T-helper 9 cell (primary cell): ENCODE measurements around the gene EIF4B.

Experiments
- DNase-seq: peaks from one replicate; pipeline ENCODE4 v3.0.0-alpha.2; 2020

The EIF4B gene

DNA sequence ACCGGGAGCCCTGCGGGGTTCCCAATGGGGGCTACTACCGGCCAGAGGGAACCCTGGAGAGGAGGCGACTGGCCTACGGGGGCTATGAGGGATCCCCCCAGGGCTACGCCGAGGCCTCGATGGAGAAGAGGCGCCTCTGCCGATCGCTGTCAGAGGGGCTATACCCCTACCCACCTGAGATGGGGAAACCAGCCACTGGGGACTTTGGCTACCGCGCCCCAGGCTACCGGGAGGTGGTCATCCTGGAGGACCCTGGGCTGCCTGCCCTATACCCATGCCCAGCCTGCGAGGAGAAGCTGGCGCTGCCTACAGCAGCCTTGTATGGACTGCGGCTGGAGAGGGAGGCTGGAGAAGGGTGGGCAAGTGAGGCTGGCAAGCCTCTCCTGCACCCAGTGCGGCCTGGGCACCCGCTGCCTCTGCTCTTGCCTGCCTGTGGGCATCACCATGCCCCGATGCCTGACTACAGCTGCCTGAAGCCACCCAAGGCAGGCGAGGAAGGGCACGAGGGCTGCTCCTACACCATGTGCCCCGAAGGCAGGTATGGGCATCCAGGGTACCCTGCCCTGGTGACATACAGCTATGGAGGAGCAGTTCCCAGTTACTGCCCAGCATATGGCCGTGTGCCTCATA, 53.3 kb downstream of the EIF4B start:
- no peak for DNase-seq

DNA sequence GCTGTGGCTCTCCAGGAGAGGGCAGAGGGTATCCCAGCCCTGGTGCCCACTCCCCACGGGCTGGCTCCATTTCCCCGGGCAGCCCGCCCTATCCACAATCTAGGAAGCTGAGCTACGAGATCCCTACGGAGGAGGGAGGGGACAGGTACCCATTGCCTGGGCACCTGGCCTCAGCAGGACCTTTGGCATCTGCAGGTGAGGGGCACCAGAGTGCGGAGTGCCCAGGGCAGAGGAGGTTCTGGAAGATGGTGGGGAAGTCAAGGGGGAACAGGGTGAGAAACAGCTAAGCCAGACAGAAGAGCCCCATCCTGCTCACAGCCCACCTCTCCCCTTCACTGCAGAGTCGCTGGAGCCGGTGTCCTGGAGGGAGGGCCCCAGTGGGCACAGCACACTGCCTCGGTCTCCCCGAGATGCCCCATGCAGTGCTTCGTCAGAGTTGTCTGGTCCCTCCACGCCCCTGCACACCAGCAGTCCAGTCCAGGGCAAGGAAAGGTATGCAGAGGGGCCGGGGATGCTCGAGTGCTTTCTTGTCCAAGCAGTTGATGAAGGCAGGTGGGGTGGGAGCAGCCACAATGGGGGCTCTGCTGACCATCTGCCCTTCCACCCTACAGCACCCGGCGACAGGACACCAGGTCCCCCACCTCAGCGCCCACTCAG, 53.9 kb downstream of the EIF4B start:
- no peak for DNase-seq

DNA sequence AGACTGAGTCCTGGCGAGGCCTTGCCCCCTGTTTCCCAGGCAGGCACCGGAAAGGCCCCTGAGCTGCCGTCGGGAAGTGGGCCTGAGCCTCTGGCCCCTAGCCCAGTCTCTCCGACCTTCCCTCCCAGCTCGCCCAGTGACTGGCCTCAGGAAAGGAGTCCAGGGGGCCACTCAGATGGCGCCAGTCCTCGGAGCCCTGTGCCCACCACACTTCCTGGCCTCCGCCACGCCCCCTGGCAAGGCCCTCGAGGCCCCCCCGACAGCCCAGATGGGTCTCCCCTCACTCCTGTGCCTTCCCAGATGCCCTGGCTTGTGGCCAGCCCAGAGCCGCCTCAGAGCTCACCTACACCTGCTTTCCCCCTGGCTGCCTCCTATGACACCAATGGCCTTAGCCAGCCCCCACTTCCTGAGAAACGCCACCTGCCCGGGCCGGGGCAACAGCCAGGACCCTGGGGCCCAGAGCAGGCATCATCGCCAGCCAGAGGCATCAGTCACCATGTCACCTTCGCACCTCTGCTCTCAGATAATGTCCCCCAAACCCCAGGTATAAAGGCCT, 54.5 kb downstream of the EIF4B start:
- DNase-seq = no peak

DNA sequence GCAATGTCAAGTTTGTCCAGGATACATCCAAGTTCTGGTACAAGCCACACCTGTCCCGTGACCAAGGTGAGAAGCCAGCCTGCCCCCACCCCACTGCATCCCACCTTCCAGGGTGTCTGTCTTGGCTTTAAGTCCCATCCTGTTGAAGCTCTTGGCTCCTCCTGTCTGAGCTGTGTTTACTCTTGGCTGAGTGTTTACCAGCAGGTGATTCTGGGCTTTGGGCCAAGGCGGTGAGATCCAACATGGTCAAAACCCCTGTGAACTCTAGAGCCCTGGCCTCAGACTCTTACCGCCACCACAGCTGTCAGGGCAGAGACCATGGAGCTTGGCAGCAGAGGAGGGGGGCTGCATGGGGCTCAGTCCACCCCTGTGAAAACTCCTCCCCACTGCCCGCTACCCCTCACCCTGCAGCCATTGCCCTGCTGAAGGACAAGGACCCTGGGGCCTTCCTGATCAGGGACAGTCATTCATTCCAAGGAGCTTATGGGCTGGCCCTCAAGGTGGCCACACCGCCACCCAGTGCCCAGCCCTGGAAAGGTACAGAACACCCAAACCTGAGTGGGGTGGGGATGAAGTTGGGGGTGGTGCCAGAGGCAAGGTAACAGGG, 55.3 kb downstream of the EIF4B start:
- DNase-seq = no peak

DNA sequence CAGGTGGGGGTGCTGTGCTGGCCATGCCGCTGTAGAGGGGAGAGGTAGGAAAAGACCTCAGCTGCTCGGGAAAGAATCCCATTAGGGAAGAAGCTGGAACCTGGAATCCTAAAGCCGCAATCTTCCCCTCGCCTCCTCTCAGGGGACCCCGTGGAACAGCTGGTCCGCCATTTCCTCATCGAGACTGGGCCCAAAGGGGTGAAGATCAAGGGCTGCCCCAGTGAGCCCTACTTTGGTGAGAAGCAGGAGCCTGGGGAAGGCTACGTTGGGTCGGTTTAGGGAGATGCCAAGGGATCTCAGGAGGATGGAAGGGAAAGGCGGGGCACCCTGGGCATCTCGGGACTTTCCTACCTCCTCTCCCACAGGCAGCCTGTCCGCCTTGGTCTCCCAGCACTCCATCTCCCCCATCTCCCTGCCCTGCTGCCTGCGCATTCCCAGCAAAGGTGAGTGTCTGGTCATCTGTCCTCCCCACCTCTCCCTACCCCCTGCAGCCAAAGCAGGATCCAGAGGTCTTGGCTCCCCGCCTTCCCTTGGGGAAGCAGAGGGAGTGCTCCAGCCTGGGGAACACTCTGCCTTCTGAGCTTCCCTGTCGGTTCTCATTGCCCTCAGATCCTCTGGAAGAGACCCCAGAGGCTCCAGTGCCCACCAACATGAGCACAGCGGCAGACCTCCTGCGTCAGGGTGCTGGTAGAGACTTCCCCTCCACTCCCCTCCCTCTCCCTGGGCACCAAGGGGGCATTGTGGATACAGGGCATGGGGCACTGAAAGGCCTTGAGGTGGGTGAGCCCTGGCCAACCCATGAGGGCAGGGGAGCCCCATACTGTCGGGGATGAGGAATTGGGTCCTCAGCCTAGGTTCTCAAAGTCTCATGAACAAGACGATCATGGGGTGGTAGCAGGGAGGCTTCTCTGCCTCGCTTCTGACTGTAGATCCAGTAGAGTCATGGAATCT, 56.0 kb downstream of the EIF4B start:
- DNase-seq = no peak

DNA sequence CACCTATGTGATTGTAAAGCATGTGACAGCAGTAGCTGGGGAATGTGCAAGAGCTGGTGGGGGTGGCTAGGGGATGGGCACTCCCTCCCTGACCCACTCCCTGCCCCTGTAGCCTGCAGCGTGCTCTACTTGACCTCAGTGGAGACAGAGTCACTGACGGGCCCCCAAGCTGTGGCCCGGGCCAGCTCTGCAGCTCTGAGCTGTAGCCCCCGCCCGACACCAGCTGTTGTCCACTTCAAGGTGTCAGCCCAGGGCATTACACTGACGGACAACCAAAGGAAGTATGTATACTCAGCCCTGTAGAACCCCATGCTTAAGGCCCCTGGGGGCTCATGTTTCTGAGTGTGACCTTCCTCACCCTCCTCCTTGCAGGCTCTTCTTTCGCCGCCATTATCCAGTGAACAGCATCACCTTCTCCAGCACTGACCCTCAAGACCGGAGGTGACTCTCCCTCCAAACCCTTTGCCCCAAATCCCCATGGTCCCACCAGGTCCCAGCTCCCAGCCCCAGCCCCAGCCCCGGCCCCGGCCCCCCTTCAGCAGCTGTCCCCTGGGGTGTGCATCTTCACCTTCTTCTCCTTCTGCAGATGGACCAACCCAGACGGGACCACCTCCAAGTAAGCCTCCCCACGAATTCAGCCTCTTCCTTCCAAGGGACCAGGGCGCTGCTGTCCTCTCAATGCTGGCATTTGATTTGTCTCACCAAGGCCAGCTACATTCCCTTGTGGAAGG, 56.9 kb downstream of the EIF4B start:
- DNase-seq = no peak

DNA sequence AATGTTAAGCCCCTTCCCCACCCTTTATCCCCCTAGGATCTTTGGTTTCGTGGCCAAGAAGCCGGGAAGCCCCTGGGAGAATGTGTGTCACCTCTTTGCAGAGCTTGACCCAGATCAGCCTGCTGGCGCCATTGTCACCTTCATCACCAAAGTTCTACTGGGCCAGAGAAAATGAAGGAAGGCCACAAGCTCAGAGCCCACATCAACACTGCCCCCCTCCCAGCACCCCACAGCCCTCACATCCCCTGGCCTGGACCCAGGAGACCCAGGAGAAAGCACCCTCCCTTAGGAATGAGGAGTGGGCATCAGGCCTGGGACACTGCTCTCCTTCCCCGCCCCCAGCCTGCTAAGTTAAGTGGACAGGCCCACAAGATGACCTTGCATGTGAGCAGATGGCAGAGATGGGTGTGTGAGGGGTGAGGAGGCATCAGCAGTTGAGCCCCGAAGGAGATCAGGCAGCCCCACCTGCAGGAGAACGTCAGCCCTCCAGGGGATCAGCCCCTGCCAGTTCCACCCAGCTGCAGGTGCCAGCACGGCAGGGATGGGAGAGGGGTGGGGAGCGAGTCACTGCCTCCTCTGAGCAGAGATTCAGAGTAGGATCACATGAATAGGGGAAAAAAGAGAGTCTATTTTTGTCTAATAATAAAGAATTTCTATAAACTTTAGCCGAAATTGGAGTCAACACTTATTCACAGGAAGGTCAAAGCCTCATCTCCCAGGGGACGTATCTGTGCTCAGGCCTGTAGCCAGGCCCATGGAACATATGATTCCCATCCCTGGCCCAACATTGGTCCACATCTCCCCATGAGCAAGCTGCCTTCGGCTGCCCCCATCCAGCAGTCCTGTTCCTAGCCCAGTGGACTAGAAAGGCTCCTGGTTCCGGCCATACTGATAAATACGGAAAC, 57.7 kb downstream of the EIF4B start:
- no peak for DNase-seq

DNA sequence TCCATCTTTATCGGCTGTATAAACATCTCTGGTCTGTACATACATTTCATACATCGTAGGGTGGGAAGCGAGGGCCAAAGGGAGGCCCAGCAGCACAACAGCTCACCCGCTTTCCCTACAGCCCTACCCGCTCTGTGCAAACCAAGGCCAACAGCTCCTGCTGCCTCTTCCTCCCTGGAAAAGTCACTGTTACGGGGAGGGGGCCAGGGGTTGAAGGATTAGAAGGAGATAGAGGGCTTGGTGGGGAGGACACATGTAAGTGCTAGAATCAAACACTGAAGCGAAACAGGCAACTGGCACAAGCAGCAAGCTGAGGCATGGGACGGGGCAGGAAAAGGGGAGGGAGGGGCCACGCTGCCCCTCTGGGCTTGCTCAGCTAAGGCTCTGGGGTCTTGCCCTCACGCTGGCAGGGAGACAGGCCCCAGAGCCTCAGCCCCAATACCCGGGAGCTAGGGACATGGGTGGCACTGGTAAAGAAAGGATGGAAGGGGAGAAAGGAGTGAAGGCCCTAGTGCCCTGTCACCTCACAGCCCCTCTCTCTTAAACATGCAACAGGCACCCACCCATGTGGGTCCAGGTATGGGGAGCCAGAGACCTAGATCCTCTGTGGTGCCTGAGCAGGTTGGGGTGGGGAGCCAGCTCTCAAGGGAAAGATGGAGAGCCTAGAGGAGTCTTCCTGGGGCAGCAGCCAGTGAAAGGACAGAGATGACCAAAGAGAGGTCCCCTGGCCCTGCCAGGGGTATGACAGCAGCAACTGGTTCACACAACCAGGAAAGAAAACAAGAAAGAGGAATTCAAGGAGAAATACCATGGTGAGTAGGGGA, 58.6 kb downstream of the EIF4B start:
- DNase-seq = no peak

DNA sequence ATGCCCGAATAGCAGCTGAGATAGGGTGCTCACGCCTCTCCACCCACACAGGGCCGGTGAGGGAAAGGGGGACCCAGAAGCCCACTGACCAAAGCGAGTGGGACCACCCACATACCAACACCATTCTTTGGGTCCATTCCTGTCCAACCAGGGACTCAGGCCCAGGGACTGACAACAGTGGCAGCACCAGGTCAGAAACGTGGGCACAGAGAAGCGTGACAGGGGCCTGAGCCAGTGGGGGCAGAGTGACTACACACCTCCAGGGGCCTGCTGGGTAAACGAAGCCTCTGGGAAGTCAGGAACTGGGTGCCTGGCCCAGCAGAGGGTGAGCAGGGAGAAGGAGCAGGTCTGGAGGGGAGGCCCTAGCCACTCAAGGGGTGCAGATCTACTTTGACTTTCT, 59.2 kb downstream of the EIF4B start:
- no peak for DNase-seq

DNA sequence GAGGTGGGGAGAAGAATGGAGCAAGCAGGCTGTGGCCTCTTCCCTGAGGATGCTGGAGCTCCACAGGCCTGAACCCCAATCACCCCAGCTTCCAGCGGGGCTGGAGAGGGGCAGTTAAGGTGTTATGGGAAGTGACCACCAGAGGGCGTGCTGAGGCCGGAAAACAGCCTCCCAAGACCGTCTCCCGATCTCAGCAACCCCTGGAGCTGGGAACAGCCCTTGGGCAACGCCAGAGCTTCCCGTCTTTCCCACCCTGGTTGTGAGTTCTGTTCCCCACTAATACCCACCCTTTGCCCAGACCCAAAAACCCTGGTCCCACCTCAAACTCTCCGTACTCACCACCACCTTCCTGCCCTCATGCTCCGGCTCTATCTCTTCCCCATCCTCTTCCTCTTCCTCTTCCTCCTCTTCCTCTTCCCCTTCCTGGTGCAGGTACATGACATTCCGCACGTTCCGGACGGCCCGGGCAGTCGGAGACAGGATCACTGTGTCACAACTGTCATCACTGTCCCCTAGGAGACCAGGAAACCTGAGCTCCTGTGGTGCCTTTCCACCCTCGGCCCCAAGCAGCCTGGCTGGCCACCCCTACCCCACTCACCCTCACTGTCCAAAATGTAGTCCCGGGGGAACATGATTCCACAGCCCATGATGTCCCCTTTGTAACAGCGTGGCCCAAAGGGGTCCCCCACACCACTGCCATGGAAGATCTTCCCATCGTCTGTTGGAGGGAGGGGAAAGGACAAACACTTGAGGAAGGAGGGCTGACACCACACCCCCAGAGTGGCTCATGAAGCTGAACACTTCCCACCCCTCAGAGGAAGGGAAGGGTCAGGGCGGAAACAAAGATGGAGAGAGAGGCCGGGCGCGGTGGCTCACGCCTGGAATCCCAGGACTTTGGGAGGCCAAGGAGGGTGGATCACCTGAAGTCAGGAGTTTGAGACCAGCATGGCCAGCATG, 60.0 kb downstream of the EIF4B start:
- peak; percentile 73 for DNase-seq

DNA sequence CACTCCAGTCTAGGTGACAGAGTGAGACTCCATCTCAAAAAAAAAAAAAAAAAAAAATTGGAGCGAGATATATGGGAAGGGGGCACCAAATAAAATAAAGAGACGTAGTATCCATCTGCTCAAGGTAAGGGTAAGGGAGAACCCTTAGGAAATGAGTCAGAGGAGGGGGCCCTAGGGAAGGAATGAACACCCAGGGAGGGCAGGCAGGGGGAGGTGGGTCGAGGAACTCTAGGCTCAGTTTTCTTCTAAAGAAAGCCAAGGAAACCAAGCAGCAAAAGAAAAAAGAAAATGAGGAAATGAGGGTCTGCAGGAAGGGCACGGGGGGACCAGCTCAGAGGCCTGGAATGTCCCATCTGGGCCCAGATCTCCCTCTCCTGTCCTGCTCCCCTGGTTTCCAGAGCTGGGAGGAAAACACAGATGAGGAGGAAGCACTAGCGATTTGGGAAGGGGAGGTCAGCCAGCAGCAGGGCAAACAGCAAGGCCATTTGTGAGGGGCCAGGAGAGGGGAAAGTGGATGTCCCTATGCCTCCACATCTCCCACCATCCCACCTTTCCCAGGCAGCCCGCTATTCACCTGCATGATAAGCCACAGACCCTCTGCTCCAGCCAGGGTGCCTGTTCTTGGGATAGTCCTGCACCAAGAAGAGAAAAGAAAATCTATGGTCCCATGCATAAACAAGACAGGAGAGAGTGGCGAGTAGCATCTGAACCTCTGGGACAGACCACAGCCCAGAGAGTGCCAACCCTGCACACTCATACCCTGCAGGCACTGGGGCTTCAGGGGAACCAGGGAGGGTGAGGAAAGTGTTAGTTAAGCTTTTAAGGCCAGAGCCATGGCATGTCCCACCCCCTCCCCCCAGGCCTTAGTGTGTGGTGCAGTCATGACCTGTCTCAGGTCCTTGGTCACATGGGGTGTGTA, 61.1 kb downstream of the EIF4B start:
- no peak for DNase-seq

DNA sequence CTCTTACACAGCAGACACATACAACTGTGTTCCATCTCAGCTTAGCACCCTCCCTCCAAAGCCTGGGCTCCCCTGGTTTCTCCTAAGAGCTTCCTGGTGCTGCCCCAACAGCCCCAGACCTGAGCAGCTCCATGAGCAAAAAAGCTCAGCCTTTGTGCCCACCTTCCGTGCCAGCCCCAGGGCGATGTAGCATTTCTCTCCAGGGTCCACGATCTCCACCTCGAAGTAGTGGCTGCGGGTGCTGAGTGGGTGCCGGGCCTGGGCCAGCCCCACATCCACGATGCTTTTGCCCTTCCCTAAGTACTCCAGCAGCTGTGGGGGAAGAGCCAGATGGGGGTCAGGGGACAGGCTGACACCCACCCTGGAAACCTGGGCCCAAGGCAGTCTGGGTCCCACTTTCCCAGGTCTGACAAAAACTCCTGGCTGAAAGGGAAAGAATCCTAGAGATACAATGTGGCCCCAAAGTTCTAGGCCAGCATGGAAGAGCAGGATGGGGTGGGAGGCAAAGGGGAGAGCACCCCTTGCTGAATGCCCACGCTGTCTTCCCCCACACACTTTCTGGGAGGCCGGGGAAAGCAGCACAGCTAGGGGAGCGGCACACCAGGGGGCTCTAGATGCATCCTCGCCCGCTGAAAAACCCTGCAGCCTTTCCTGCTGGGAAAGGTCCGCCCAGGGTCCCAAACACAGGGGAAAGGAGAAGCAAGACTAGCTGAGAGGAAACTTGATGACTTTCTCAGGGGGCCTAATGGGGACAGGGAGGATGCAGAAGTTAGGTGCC, 61.9 kb downstream of the EIF4B start:
- no peak for DNase-seq

DNA sequence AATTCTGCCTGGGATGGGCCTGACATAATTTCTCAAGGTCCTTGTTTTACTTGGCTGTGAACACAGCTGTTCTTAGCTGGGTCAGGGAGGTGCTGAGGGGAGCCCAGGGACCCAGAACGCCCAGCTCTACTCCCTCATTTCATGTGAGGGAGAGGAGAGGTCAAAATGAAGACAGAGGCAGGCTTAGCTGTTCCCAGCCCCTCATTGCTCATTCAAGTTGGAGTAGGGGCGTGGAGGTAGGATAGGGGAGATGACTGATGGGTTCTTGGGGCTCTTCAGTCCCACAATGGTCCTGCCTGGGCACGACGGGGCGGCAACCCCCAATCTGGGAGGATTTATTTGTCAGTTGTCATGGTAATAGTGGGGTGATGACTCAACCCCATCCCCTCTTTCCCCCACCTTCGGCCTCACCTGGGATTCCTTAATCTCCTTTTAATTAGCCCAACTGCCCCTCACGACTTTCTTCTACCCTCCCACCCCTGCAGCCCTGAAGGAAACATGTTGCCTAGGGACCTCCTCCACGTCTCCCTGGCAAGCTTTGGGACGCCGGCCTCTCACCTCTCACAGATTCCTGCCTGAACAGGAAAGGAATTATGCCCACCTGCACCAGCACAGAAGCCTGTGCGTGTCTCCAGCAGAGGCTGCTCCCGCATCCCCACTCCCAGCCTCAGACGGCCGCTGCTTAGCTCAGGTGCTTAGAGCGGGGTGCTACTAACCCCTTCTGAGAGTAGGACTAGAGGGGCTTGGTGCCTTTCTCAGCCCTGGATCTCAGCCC, 62.7 kb downstream of the EIF4B start:
- DNase-seq = no peak

DNA sequence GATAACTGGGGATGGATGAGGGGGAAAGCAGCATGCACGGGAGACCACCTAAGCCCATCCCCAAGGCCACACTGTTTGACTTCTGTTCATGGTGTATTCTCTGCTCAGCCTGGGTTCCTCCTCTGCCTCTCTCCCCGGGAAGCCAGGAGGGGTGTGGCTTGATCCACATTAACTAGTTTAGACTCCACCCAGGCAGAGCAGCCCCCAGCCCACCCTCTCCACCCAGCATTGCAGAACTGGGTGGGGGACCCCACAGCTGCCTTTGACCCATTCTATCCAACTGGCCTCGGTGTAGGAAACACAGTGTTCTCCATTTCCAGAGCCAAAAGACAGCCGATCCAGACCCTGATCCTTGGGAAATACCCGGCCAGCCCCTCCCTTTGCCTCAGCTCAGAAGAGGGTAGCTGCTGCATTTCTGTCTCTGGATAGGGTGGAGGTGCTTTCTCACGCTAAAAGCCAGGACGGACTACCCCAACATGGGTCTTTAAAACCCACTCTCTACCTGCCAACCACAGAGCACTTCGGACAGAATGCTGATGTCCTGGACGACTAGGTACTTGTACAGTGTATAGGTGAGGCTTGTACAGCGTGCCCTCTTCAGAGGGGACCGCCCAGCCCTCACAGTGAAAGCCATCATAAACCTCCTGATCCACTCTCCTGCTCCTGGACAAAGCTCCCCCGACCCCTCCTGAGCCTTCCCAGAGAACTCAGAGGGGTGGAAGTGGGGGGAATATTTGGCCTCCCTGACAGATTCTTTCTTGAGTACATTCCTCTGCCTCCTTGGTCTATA, 63.6 kb downstream of the EIF4B start:
- DNase-seq = no peak

DNA sequence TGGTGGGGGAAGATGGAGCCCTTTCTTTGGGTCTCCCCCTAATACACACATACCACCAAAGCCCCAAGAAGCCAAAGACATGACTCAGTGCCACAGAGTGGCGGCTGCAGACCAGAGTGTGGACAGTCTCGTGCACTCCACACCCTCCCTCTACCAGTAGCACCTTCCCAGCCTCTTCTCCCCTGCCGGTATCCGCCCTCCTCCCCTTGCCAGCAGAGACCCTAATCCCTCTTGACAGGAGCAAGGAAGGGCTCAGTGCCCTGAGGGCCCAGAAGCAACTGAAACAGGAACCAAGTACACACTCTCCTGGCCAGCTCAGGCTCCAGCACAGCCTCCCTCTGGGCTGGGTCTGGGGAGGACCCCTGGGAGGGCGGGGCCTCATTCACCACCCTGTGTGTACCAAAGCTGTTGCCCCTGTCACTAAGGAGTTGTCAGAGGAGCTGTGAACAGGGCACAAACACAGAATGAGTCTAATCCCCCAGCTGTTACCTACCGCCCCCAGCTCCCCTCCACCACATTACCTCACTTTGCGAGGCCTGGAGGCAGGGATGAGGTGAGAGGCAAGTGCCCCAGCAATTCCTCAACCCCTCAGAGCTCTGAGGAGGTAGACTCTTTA, 64.7 kb downstream of the EIF4B start:
- no peak for DNase-seq
